ENCODE measurements around the gene SOX5. TPM values are rescaled to one million over a fixed set of nuclear protein-coding genes. Genes with fewer than 3 reads are reported as not detected.

SOX5 gene
- polyA plus RNA-seq (2012; ENCODE audit: low read depth, missing spikeins): 0.01 TPM

DNA sequence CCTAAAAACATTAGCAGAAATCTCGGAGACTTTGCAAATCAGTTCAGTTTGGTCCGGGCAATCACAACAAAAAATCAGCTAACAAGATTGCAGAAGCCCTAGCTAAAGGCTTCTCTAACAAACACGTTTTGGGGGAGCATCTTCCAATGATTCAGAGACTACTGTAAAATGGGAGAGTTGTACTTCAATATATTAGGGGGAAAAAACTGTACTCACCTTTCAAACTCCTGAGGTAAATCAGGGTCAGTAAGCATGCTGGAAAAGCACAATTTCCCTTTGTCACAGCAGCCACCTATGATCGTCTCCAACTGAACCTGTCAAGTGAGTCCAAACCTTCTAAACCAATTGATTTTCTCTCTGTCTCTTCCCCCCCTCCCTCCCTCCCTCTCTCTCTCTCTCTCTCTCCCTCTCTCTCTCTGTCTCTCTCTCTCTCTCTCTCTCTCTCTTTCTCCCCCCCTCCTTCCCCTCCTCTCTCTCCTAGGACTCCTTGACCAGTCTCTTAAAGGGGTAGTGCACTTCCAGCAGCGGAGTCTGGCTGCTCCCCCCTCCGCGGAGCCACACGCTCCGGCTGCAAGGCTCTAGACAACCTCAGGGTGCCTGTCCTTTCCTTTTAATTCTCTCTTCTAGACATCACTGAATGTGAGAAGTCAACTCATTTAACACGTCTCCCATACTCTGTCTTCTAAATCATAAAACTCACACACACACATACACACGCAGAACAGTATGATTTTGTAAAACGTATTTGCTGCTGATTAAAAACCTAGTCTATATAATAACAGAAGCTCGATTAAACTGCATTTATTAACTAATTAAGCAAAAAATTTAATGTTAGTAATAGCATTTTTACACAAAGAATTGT, at the start of gene SOX5:
TSS of gene SOX5 (minus strand) at position 323 of the 862 bp plus-strand sequence. CDS start at position 254, 69 bp downstream.
- TF ChIP-seq POLR2A (IDR thresholded peaks at IDR 0.05; ENCODE audit: low read depth, low read length) (no peak), SPI1 (IDR thresholded peaks at IDR 0.05; ENCODE audit: low read depth, low read length) (no peak), POLR2AphosphoS5 (IDR thresholded peaks at IDR 0.05; ENCODE audit: low read depth, low read length) (no peak), POU2F2 (IDR thresholded peaks at IDR 0.05; ENCODE audit: low read depth, low read length) (no peak), TAF1 (IDR thresholded peaks at IDR 0.05; ENCODE audit: low read depth, low read length) (no peak), PAX5 (IDR thresholded peaks at IDR 0.05; ENCODE audit: insufficient read depth, low read length, severe bottlenecking) (no peak)
- FAIRE-seq (no peak), DNase-seq (ENCODE audit: insufficient read length, low spot score) (no peak)

DNA sequence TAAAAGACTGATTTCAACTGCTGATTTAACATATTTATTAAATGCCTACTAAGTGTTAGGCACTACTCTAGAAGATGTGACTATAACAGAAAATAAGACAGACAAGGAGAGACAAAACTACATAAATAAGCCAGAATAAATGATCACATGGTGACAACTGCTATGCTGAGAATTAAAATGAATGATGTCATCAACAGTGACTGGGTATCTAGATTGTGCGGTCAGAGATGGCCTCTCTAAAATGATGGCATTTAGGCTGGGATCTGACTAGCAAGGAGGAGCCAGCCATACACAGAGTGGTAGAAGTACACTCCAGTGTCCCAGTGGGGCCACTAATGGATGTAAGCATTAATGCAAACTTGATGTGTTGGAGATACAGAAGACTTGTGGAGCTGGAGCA, 37.6 kb upstream of the SOX5 start:
- no peak for FAIRE-seq
- DNase-seq (ENCODE audit: insufficient read length, low spot score): no peak
- TF ChIP-seq POLR2A (IDR thresholded peaks at IDR 0.05; ENCODE audit: low read depth, low read length) (no peak), PAX5 (IDR thresholded peaks at IDR 0.05; ENCODE audit: insufficient read depth, low read length, severe bottlenecking) (no peak), SPI1 (IDR thresholded peaks at IDR 0.05; ENCODE audit: low read depth, low read length) (no peak), POLR2AphosphoS5 (IDR thresholded peaks at IDR 0.05; ENCODE audit: low read depth, low read length) (no peak), TAF1 (IDR thresholded peaks at IDR 0.05; ENCODE audit: low read depth, low read length) (no peak), POU2F2 (IDR thresholded peaks at IDR 0.05; ENCODE audit: low read depth, low read length) (no peak)

DNA sequence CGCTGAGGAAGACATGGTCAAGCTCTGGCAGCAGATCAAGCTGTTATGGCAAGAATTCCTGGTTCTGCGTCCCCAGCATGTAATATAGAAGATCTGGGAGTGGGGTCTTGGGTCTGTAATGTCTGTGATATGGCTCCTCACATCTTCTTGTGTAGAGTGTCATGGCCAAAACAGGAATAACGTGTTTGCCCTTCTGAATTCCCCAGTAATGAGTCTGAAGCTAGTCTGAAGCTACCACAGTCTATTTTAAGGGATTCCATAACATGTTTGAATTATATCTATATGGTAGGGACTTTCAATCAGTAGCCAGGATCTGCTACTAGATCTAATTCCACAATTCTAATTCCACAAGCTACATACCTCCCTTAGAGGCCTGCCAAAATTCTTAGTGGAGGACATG, 31.4 kb upstream of the SOX5 start:
- FAIRE-seq: no peak
- no peak for TF ChIP-seq POLR2A (IDR thresholded peaks at IDR 0.05; ENCODE audit: low read depth, low read length)
- no peak for TF ChIP-seq POU2F2 (IDR thresholded peaks at IDR 0.05; ENCODE audit: low read depth, low read length)
- no peak for TF ChIP-seq PAX5 (IDR thresholded peaks at IDR 0.05; ENCODE audit: insufficient read depth, low read length, severe bottlenecking)
- no peak for TF ChIP-seq POLR2AphosphoS5 (IDR thresholded peaks at IDR 0.05; ENCODE audit: low read depth, low read length)
- TF ChIP-seq SPI1 (IDR thresholded peaks at IDR 0.05; ENCODE audit: low read depth, low read length): no peak
- TF ChIP-seq TAF1 (IDR thresholded peaks at IDR 0.05; ENCODE audit: low read depth, low read length): no peak
- DNase-seq (ENCODE audit: insufficient read length, low spot score): no peak

DNA sequence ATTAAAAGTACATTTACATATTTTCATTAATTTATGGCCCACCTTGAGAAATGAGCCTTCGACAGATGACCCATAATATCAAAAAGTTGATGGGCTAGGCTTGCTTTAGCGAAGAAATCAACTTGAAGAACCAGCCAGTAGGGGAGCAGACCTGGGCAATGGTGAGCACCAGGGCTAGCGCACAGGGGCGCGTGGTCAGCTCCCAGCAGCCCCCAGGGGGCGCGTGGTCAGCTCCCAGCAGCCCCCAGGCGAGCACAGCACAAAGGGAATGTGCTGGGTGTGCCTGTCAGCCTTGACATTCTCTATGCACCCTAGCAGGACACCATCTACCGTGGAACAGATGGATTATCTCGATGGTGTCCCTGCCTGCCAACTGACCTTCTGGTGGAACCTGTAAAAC, 15.3 kb upstream of the SOX5 start:
- TF ChIP-seq TAF1 (IDR thresholded peaks at IDR 0.05; ENCODE audit: low read depth, low read length) (no peak), SPI1 (IDR thresholded peaks at IDR 0.05; ENCODE audit: low read depth, low read length) (no peak), PAX5 (IDR thresholded peaks at IDR 0.05; ENCODE audit: insufficient read depth, low read length, severe bottlenecking) (no peak), POLR2AphosphoS5 (IDR thresholded peaks at IDR 0.05; ENCODE audit: low read depth, low read length) (no peak), POLR2A (IDR thresholded peaks at IDR 0.05; ENCODE audit: low read depth, low read length) (no peak), POU2F2 (IDR thresholded peaks at IDR 0.05; ENCODE audit: low read depth, low read length) (no peak)
- no peak for DNase-seq (ENCODE audit: insufficient read length, low spot score)
- FAIRE-seq: no peak

DNA sequence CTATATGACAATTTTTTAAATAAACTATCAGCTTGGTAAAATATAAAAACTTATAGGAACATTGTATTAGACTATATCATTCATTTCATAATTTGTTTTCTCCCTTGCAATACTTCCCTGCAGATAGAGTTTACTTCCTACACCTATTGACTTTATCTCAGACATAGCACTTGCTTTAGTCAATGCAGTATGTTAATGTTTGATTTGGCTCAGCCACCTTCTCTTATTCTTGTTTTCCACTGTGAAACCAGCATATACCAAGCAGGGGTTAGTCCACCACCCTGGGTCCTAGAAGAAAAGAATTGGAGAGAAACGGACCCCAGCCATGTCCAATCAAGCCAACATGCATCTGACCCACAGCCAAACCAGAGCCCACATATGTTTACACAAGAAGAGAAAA, 10.4 kb upstream of the SOX5 start:
- no peak for DNase-seq (ENCODE audit: insufficient read length, low spot score)
- TF ChIP-seq POLR2A (IDR thresholded peaks at IDR 0.05; ENCODE audit: low read depth, low read length) (no peak), PAX5 (IDR thresholded peaks at IDR 0.05; ENCODE audit: insufficient read depth, low read length, severe bottlenecking) (no peak), TAF1 (IDR thresholded peaks at IDR 0.05; ENCODE audit: low read depth, low read length) (no peak), POU2F2 (IDR thresholded peaks at IDR 0.05; ENCODE audit: low read depth, low read length) (no peak), POLR2AphosphoS5 (IDR thresholded peaks at IDR 0.05; ENCODE audit: low read depth, low read length) (no peak), SPI1 (IDR thresholded peaks at IDR 0.05; ENCODE audit: low read depth, low read length) (no peak)
- FAIRE-seq: no peak

DNA sequence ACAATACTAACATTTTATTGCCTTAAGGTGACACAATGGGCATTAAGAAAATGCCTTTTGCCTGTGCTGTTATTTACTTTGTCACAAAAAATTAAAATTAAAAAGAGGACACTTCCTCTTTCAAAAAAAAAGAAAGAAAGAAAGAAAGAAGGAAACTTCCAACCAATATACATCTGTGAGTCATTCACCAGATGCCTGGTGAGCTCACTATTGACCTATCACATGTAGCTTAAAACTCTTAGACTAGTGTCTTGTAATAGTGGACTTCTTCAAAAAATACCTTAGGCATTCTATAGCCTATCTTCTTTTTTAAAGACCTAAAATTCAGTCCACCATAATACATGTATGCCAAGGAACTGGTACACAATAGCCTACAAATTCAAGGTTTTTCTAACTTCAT, 4.9 kb upstream of the SOX5 start:
- DNase-seq (ENCODE audit: insufficient read length, low spot score): no peak

DNA sequence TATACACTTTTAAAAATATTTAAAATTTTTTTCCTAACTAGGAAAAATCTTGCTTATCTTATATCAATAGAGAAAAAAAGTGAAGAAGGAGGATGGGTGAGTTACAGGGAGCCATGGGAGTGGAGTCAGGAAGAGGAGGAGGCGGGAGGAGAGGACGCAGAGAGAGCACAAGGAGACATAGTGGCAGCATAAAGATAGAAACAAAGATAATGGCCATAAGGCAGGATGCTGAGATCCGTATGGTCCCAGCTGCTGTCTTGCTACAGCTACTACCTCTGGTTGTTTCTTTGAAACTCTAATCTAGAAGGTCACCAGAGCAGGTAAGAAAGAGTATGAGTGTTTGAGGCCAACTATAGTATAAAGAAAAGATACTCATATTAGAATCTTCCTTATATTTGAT, 2.6 kb upstream of the SOX5 start:
- no peak for FAIRE-seq
- no peak for DNase-seq (ENCODE audit: insufficient read length, low spot score)
- TF ChIP-seq TAF1 (IDR thresholded peaks at IDR 0.05; ENCODE audit: low read depth, low read length) (no peak), POU2F2 (IDR thresholded peaks at IDR 0.05; ENCODE audit: low read depth, low read length) (no peak), SPI1 (IDR thresholded peaks at IDR 0.05; ENCODE audit: low read depth, low read length) (no peak), PAX5 (IDR thresholded peaks at IDR 0.05; ENCODE audit: insufficient read depth, low read length, severe bottlenecking) (no peak), POLR2AphosphoS5 (IDR thresholded peaks at IDR 0.05; ENCODE audit: low read depth, low read length) (no peak), POLR2A (IDR thresholded peaks at IDR 0.05; ENCODE audit: low read depth, low read length) (no peak)

More for the DNA sequence above, 4.9 kb upstream of the SOX5 start:
- TF ChIP-seq POLR2A (IDR thresholded peaks at IDR 0.05; ENCODE audit: low read depth, low read length): no peak
- TF ChIP-seq PAX5 (IDR thresholded peaks at IDR 0.05; ENCODE audit: insufficient read depth, low read length, severe bottlenecking): no peak
- TF ChIP-seq SPI1 (IDR thresholded peaks at IDR 0.05; ENCODE audit: low read depth, low read length): no peak
- no peak for TF ChIP-seq POLR2AphosphoS5 (IDR thresholded peaks at IDR 0.05; ENCODE audit: low read depth, low read length)
- TF ChIP-seq TAF1 (IDR thresholded peaks at IDR 0.05; ENCODE audit: low read depth, low read length): no peak
- TF ChIP-seq POU2F2 (IDR thresholded peaks at IDR 0.05; ENCODE audit: low read depth, low read length): no peak
- FAIRE-seq: no peak

DNA sequence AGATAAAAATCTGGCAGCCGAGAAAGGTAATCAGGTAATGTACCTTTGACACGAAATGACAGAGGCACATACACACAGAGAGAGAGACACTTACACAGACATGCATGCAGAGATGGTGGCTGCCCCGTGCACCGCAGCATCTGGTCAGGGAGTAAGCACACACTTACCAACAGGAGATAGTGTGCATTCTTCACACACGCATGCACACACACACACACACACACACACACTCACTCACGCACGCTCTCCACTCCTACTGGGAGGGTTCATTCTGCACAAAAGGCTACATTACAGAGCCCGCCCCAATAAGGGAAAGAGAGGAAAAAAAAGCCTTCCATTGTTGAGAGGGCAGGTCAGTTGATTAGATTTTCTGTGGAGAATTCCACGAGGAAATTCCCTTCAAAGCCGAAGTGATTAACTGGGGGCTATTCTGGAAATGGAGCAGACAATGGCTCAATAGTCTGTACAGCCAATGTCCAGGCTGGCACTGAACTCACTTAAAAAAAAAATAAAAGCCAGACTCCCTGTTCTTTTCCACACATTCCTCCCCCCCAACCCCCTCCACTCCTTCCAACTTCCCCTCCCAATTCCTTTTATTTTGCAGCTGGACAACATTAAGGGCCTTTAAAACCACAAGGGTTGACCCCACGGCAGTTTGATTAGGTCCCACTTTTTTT, 1.4 kb upstream of the SOX5 start:
- no peak for TF ChIP-seq SPI1 (IDR thresholded peaks at IDR 0.05; ENCODE audit: low read depth, low read length)
- no peak for TF ChIP-seq PAX5 (IDR thresholded peaks at IDR 0.05; ENCODE audit: insufficient read depth, low read length, severe bottlenecking)
- FAIRE-seq (no peak), DNase-seq (ENCODE audit: insufficient read length, low spot score) (no peak)

DNA sequence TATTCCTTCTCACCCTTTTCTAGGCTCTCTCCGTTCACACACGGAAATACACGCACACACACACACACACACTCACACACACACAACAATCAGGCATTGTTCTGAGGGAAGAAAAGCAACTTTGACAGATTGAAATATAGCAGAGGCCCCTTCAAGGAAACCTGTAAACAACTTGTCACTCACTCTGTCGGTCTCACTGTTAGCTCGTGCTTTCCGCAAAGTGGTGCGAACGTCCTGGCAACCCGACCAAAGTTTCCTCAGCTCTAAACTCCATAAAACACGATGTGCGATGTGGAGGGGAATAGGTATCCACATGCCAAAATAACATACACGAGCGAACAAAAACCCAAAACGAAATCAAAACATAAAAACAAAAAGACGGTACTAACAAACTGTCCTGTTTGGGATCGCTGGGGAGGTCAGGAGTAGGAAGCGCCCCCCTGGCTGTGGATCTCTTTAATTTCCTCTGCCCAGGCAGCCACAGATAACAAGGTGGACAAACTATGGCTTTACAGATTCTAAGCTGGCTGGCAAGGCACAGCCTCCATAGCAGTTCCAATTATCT, 822 bp upstream of the SOX5 start:
- no peak for DNase-seq (ENCODE audit: insufficient read length, low spot score)
- no peak for FAIRE-seq

More for the DNA sequence above, 822 bp upstream of the SOX5 start:
- TF ChIP-seq POLR2A (IDR thresholded peaks at IDR 0.05; ENCODE audit: low read depth, low read length) (no peak), TAF1 (IDR thresholded peaks at IDR 0.05; ENCODE audit: low read depth, low read length) (no peak), POU2F2 (IDR thresholded peaks at IDR 0.05; ENCODE audit: low read depth, low read length) (no peak), POLR2AphosphoS5 (IDR thresholded peaks at IDR 0.05; ENCODE audit: low read depth, low read length) (no peak), PAX5 (IDR thresholded peaks at IDR 0.05; ENCODE audit: insufficient read depth, low read length, severe bottlenecking) (no peak), SPI1 (IDR thresholded peaks at IDR 0.05; ENCODE audit: low read depth, low read length) (no peak)
